NCI-H2196 (cell line): ENCODE measurements around the gene TBX22.
"Not testable (repeated sequence)": the region's sequence is repeated elsewhere in the genome, so short reads cannot be mapped to it uniquely, and the experiment has no call there.

Source experiments
- DNase-seq: peaks from one replicate; lab custom pipeline; 2025; ENCODE audit not compliant: unreplicated experiment; lab: John Stamatoyannopoulos, UW

The TBX22 gene, protein sequence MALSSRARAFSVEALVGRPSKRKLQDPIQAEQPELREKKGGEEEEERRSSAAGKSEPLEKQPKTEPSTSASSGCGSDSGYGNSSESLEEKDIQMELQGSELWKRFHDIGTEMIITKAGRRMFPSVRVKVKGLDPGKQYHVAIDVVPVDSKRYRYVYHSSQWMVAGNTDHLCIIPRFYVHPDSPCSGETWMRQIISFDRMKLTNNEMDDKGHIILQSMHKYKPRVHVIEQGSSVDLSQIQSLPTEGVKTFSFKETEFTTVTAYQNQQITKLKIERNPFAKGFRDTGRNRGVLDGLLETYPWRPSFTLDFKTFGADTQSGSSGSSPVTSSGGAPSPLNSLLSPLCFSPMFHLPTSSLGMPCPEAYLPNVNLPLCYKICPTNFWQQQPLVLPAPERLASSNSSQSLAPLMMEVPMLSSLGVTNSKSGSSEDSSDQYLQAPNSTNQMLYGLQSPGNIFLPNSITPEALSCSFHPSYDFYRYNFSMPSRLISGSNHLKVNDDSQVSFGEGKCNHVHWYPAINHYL

DNA sequence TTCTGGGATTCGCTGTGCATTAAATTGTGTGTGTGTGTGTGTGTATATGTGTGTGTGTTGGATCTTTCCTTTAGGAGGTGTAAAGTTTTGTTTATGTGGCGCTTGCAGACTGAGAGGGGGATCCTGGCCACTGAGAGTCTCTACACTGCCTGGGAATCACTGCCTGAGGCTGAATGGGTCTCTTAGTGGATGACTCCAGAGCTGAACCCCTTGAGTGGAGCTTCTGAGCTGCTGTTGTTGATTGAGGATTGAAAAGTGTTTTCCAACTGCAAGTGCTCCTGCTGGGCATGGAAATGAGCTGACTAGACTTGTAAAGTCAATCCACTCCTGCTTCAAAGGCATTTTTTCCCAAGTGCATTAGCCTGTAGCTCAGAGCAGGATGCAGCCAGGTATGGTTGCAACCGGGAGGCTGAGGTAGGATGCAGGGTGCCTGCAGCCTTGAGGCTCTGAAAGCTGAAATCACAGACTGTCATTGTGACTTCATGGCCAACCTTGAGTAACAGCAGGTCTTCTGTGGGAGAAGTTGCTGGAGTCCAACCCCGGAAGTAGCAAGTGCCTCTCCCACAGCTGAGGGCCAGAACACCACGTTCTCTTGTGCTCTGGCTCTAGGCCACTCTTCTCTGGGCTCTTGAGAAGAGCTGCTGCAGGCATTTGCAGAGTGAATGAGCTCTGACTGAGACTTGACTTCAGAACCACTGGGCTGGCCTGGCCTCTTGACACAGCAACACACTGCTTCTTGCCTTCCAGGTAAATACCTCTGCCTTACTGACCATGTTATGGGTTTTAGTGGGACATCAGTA is at the start of gene TBX22:
Gene TBX22, plus strand, starts transcription at position 613 of the 800 bp plus-strand sequence. CDS start 7,517 bp downstream, outside the sequence.
- DNase-seq = no peak

DNA sequence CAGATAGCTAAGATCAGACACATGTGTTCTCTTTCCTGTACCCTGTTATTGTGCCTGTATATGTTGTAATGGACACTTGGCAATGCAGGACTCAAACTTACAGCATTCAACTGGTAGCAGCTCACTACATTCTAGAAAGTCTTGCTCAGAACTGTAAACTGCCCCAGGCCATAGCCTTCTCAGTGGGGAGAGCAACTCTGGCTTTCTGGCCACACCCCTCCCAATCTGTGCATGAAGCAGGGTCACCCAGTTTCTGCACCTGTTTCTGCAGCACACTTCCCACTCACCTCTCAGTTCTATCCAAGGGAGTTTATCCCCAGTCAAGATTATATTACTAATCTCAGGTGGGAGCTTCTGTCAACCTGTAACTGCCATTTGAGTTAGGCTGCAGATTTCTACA is 38.9 kb upstream of the TBX22 start:
- no peak for DNase-seq

DNA sequence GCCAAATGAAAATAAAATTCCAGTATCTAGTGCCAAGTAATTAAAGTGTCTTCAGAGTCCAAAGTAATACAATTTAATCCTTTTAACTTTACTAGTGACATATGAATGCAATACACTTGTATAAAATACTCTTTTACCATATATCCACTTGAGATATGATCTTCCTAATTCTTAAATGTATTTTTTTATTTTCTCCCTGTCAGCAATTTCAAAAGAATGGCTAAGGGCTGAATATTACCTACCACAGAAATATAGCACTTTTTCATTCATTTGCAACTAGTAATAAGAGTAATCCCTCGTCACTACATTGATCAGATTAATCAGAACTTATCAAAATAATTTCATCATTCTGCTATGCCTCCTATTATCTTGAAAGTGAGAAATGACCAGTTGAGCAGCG is 10.1 kb upstream of the TBX22 start:
- DNase-seq = no peak

DNA sequence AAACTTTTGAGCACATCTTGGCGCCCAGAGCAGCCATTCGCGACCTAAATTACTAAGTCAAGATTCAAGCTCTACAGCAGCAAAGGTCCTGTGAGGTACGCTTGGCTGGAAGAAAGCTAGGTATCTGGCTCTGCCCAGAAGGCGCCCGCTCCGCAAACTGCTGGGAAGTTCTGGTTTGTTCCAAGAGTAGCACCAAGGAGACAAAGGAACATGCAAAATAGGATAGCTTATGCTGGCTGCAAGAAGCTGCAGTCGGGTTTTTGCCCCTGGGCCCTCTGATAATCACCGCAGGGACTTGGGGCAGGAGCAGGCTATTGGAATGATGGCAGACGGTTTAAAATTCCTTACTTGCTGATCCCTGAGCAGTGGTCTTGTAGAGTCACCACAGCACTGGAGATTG is 3.0 kb upstream of the TBX22 start:
- DNase-seq = no peak

DNA sequence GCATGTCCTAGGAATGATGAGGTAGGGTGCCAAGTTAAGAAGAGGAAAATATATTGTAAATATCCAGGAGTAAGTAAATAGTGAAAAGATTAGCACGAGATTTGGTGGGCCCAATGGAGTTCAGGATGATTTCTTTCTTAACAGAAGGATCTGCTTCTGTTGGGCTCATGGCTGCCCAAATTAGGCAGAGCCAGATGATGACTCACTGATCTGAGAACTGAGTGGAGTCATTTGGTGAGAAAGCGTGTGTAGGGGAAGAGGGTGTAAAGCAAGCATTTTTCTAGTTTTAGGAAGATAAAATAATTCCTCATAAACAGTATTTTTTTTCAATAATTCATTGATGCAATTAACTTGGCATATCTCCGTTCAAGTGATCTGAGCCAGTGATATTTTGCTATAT is 1.6 kb downstream of the TBX22 start:
- no peak for DNase-seq

DNA sequence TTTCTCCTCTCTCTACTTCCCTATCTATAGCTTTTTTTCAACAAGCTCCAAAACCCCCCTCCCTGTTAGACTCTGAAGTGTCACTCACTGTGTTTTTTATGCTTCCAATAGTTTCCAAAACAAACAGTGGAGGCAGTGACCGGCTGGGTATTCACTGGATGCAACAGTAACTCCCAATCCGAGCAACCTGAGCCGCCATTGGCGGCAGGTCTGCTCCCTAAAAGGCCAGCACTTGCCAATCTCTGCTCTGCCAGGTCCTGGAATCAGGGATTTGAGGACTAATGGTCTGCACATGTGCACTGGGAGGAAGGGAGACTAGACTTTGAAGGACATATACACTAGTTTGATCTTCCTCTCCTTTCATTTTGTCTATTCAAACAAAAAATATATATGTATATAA is 7.1 kb downstream of the TBX22 start:
- DNase-seq = no peak

DNA sequence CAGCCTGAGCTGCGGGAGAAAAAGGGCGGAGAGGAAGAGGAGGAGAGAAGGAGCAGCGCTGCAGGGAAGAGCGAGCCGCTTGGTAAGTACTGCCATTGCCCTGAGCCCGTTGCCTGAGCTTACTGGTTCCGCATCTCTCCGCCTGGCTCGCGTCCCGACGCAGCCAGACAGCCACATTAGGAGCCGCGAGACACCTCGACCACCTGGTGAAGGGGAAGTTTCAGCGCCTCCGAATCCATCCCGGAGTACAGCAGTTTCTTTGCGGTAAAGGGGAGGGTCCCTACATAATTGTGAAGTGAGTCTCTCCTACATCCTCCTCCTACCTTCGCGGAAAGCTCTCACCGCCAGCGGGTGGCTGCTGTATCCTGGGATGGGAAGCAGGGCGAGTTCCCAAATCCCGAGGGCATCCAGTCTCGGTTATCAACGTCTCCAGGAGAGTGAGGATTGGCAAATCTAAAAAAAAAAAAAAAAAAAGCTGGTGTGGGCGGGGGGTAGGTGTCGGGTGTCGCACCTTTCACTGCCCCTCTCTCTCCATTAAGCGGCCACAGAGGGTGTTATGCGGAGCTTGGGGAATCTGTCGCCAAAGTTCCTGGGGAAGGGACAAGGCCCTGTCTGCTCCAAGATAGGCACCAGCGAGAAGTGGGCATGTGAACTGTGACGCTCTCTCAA is 7.9 kb downstream of the TBX22 start:
- DNase-seq = no peak

DNA sequence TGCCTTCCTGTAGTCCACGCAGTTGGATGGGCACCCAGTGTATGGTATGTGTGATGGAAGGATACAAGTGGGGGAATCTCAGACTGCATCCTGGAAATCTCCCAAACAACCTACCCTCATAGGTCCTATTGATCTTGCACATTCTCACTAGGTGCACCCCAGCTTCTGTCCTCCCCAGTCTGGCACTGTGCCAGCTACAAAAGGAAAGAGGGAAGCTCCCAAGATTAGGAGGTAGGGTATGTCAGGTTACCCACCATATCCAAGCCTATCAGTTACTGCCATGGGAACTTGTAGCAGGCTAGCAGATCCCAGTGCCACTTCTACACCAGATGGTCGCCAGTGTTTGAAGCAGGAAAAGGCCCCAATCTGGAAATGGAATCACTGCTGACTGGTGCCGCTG is 11.6 kb downstream of the TBX22 start:
- no peak for DNase-seq

DNA sequence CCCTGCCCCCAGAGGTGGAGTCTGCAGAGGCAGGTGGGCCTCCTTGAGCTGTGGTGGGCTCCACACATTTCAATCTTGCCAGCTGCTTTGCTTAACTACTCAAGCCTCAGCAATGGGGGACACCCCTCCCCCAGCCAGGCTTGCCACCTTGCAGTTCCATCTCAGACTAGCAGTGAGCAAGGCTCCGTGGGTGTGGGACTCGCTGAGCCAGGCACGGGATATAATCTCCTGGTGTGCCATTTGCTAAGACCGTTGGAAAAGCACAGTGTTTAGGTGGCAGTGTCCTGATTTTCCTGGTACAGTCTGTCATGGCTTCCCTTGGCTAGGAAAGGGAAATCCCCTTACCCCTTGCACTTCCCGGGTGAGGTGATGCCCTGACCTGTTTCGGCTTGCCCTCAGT is 51.6 kb downstream of the TBX22 start:
- DNase-seq = not testable (repeated sequence)

DNA sequence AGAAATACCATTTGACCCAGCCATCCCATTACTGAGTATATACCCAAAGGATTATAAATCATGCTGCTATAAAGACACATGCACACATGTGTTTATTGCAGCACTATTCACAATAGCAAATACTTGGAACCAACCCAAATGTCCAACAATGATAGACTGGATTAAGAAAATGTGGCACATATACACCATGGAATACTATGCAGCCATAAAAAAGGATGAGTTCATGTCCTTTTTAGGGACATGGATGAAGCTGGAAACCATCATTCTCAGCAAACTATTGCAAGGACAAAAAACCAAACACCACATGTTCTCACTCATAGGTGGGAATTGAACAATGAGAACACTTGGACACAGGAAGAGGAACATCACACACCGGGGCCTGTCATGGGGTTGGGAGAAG is 61.1 kb downstream of the TBX22 start:
- not testable (repeated sequence) for DNase-seq
